ENCODE data around the gene PCARE. TPM values are rescaled to one million over a fixed set of nuclear protein-coding genes. Genes with fewer than 3 reads are reported as not detected.
"Not testable (repeated sequence)": the region's sequence is repeated elsewhere in the genome, so short reads cannot be mapped to it uniquely, and the experiment has no call there.

Gene PCARE
- total RNA-seq, 1 donor from 2014 or later, result not detected

DNA sequence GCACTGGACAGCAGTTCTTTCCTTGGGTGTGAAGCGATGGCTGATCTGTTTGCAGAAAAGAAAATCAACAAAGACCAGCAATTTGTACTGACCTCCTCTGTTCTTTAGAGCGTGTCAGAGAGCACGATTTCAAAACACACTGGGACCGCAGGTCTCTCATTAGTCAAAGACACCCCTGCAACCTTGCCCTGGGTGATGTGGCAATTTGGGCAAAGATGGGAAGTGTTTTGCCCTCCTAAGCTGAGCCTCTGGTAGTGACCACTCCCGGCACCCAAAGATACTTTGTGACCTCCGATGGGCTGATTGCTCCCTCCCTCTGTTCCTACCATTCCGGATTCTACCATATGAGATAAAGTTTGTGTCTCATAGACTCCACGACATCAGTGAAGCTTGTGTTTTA is 22.6 kb upstream of the PCARE start:
- Mint-ChIP-seq H3K9me3 (ENCODE audit: low read depth) (no peaks in the 10 kb centered on the region), H3K27me3 (ENCODE audit: low read depth) (no peaks in the 10 kb centered on the region), H3K4me1 (ENCODE audit: low read depth) (peaks cover 6% of the 10 kb centered on the region), H3K4me3 (ENCODE audit: unreplicated experiment) (no peak overlapping the region), H3K36me3 (ENCODE audit: low read depth) (no peaks in the 10 kb centered on the region), H3K27ac (ENCODE audit: unreplicated experiment) (no peak overlapping the region)
- TF ChIP-seq, protein P1, sequence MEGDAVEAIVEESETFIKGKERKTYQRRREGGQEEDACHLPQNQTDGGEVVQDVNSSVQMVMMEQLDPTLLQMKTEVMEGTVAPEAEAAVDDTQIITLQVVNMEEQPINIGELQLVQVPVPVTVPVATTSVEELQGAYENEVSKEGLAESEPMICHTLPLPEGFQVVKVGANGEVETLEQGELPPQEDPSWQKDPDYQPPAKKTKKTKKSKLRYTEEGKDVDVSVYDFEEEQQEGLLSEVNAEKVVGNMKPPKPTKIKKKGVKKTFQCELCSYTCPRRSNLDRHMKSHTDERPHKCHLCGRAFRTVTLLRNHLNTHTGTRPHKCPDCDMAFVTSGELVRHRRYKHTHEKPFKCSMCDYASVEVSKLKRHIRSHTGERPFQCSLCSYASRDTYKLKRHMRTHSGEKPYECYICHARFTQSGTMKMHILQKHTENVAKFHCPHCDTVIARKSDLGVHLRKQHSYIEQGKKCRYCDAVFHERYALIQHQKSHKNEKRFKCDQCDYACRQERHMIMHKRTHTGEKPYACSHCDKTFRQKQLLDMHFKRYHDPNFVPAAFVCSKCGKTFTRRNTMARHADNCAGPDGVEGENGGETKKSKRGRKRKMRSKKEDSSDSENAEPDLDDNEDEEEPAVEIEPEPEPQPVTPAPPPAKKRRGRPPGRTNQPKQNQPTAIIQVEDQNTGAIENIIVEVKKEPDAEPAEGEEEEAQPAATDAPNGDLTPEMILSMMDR (IDR thresholded peaks at IDR 0.05), result no peak
- no peak for DNase-seq (ENCODE audit: low spot score)

DNA sequence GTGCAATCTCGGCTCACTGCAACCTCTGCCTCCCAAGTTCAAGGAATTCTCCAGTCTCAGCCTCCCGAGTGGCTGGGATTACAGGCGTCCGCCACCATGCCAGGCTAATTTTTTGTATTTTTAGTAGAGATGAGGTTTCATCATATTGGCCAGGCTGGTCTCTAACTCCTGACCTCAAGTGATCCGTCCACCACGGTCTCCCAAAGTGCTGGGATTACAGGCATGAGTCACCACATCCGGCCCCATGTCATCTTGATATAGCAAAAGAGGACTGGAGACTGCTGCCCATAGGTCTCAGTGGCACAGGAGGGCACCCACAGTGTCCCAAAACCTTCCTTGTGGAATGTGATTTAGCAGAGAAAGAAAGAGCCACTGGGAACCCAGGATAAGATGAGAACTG is 16.0 kb upstream of the PCARE start:
- not testable (repeated sequence) for H3K27ac Mint-ChIP-seq (ENCODE audit: unreplicated experiment); H3K4me3 Mint-ChIP-seq (ENCODE audit: unreplicated experiment); H3K36me3 Mint-ChIP-seq (ENCODE audit: low read depth); H3K9me3 Mint-ChIP-seq (ENCODE audit: low read depth); H3K4me1 Mint-ChIP-seq (ENCODE audit: low read depth); DNase-seq (ENCODE audit: low spot score); H3K27me3 Mint-ChIP-seq (ENCODE audit: low read depth)

DNA sequence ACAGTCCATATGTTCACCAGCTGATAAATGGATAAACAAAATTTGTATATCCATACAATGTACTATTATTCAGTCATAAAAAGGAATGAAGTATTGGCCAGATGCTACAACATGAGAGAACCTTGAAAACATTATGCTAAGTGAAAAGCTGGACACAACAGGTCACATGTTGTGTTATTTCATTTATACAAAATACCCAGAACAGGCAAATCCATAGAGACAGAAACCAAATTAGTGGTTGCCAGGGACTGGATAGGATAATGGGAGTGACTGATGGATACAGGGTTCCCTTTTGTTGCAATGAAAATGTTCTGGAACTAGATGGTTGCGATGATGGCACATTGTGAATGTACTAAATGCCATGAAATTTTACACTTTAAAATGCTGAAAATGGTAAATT is 10.2 kb upstream of the PCARE start:
- TF ChIP-seq, protein P1 (IDR thresholded peaks at IDR 0.05), result no peak
- no peaks in the 10 kb centered on the region for H3K27me3 Mint-ChIP-seq (ENCODE audit: low read depth)
- no peak for DNase-seq (ENCODE audit: low spot score)
- no peak overlapping the region for H3K27ac Mint-ChIP-seq (ENCODE audit: unreplicated experiment)
- H3K4me3 Mint-ChIP-seq (ENCODE audit: unreplicated experiment), result no peak overlapping the region
- peaks cover 7% of the 10 kb centered on the region for H3K4me1 Mint-ChIP-seq (ENCODE audit: low read depth)
- H3K36me3 Mint-ChIP-seq (ENCODE audit: low read depth), result no peaks in the 10 kb centered on the region
- peaks cover 8% of the 10 kb centered on the region for H3K9me3 Mint-ChIP-seq (ENCODE audit: low read depth)

DNA sequence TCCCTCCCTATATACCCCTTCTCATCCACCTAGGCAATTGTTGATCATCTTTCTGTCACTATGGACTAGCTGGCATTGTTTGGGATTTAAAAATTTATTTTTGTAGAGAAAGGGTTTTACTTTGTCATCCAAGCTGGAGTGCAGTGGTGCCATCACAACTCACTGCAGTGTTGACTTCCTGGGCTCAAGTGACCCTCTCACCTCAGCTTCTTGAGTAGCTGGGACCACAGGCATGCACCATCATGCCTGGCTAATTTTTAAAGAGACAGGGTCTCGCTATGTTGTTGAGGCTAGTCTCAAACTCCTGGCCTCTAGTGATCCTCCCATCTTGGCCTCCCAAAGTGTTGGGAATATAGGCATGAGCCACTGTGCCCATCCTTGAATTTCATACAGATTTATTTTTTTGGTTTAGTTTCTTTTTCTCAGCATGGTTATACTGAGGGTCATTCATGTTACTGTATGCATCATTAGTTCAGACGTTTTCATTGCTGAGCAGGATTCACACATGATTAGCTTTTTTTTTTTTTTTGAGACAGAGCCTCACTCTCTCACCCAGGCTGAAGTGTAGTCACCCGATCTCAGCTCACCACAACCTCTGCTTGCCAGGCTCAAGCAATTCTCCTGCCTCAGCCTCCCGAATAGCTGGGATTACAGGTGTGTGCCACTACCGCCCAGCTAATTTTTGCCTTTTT is 8.6 kb upstream of the PCARE start:
- Mint-ChIP-seq H3K27ac (ENCODE audit: unreplicated experiment) (no peak overlapping the region), H3K9me3 (ENCODE audit: low read depth) (peaks cover 7% of the 10 kb centered on the region), H3K4me1 (ENCODE audit: low read depth) (no peaks in the 10 kb centered on the region), H3K36me3 (ENCODE audit: low read depth) (no peaks in the 10 kb centered on the region), H3K27me3 (ENCODE audit: low read depth) (no peaks in the 10 kb centered on the region), H3K4me3 (ENCODE audit: unreplicated experiment) (no peak overlapping the region)
- no peak for DNase-seq (ENCODE audit: low spot score)
- TF ChIP-seq, protein P1 (IDR thresholded peaks at IDR 0.05), result no peak

DNA sequence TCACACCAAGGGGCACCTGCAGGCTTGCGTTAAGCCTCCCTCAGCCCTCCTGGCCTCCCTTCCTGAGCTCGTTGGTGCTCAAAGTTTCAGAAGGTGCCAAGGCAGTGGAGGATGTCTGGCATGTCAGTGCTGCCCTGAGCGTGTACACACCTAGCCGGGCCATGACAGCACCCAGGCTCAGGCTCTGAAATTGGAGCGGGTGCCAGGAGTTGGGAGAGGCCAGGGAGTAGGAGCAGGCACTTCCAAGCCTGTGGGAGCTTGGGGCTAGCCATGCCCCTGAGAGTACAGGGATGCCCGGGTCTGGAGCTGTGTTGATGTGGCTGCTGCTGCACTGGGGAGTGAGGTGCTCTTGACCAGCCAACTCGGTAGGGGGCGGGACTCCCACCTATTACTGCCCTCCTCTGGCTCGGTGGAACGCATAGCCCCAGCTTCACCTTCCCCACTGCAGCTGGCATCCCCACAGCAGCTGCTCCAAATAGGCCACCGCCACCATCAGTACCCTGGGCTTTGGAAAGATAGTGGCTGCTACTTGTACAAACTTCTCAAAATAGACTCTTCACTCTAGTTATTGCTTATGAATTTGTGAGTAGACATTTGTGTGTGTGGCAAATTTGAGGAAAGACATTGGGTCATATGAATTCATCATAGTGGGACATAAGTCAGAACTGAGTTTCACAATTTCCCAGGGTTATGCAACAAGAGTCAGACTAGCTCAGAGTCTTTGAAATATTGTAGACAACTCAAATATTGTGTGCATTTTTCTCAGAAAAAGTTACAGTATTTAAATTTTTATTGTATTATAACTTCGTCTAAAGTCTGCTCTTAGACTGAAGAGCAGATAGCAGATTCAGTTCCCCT is 6.8 kb upstream of the PCARE start:
- Mint-ChIP-seq H3K4me1 (ENCODE audit: low read depth) (peaks cover 4% of the 10 kb centered on the region), H3K27me3 (ENCODE audit: low read depth) (no peaks in the 10 kb centered on the region), H3K9me3 (ENCODE audit: low read depth) (peaks cover 12% of the 10 kb centered on the region), H3K27ac (ENCODE audit: unreplicated experiment) (no peak overlapping the region), H3K4me3 (ENCODE audit: unreplicated experiment) (no peak overlapping the region), H3K36me3 (ENCODE audit: low read depth) (no peaks in the 10 kb centered on the region)
- no peak for DNase-seq (ENCODE audit: low spot score)
- TF ChIP-seq, protein P1 (IDR thresholded peaks at IDR 0.05), result no peak

Measured in chondrocyte (in vitro differentiated cells).